ENCODE measurements around the gene MYPOP. TPM values are rescaled to one million over a fixed set of nuclear protein-coding genes. Genes with fewer than 3 reads are reported as not detected.

MYPOP gene
- total and polyA plus RNA-seq, 9 of the 15 experiments (the other 6 are each of a cell fraction or from before 2014, with no cell fraction given) = 0.32 to 7.6 (median 1.6) TPM

- TF ChIP-seq RREB1 (CRISPR knock-in tag; IDR thresholded peaks at IDR 0.05) (peak; percentile 41; the same call in 1 of the 2 replicates), ILF3 (IDR thresholded peaks at IDR 0.05; ENCODE audit: borderline replicate concordance) (no peak), ZBTB12 (CRISPR knock-in tag; IDR thresholded peaks at IDR 0.05) (peak; percentile 47; the same call in 1 of the 2 replicates), TCFL5 (CRISPR knock-in tag; conservative IDR thresholded peaks at IDR 0.05) (no peak), CBX8 (IDR thresholded peaks at IDR 0.05; ENCODE audit: borderline replicate concordance, extremely low read depth, low read depth, low read length, poor library complexity, severe bottlenecking) (no peak), FOXM1 (IDR thresholded peaks at IDR 0.05; ENCODE audit: low read depth) (no peak), FOXM1 (CRISPR knock-in tag; IDR thresholded peaks at IDR 0.05; ENCODE audit: low read depth) (0 out of 2 replicates have a peak, but pooled peaks have one; percentile 11), ZSCAN32 (CRISPR knock-in tag; IDR thresholded peaks at IDR 0.05) (no peak), PHF21A (IDR thresholded peaks at IDR 0.05; ENCODE audit: borderline replicate concordance, low read depth) (no peak), CCNT2 (IDR thresholded peaks at IDR 0.05; ENCODE audit: borderline replicate concordance, extremely low read depth, insufficient read length, low read depth, low read length) (peak; percentile 69), MEF2A (IDR thresholded peaks at IDR 0.05; ENCODE audit: control insufficient read depth, low read depth, low read length) (no peak), FIP1L1 (IDR thresholded peaks at IDR 0.05; ENCODE audit: low read depth, low read length, poor library complexity, severe bottlenecking) (peak; percentile 48), CLOCK (CRISPR knock-in tag; IDR thresholded peaks at IDR 0.05; ENCODE audit: borderline replicate concordance) (no peak), ATF7 (IDR thresholded peaks at IDR 0.05) (peak; percentile 69), ZNF212 (CRISPR knock-in tag; IDR thresholded peaks at IDR 0.05) (no peak)
Measured at GRCh38 chr19:45862564-45863334, 39.7 kb downstream of the MYPOP start, which contains the start of gene SYMPK (continued).
